Ammon's horn (tissue), 1 donor: ENCODE measurements around the gene PLCG2.
"Not testable (repeated sequence)": the region's sequence is repeated elsewhere in the genome, so short reads cannot be mapped to it uniquely, and the experiment has no call there.

Experiments
- DNase-seq: peaks from one replicate; pipeline ENCODE4 v3.0.0-alpha.2; 2016; ENCODE audit warnings: low spot score

Gene PLCG2

GRCh38 chr16:81778861-81779535 is at the start of gene PLCG2:
PLCG2 (plus strand) TSS chr16:81779291; CDS start chr16:81785990, 6,699 bp downstream.
- DNase-seq, result peak; percentile 55

- DNase-seq, result no peak
Observed at GRCh38 chr16:81729451-81729850, 49.6 kb upstream of the PLCG2 start.

GRCh38 chr16:81730090-81731051 is 48.7 kb upstream of the PLCG2 start:
- DNase-seq, result peak; percentile 87

- DNase-seq, result no peak
Observed at GRCh38 chr16:81731649-81732048, 47.4 kb upstream of the PLCG2 start.

GRCh38 chr16:81732699-81733098 is 46.4 kb upstream of the PLCG2 start:
- DNase-seq, result no peak

- DNase-seq, result no peak
Observed at GRCh38 chr16:81733295-81733694, 45.8 kb upstream of the PLCG2 start.

GRCh38 chr16:81734632-81735434 is 44.3 kb upstream of the PLCG2 start:
- no peak for DNase-seq

GRCh38 chr16:81737885-81738536 is 41.1 kb upstream of the PLCG2 start:
- DNase-seq, result peak; percentile 89

GRCh38 chr16:81738783-81739496 is 40.2 kb upstream of the PLCG2 start:
- peak; percentile 78 for DNase-seq

GRCh38 chr16:81739503-81739902 is 39.6 kb upstream of the PLCG2 start:
- no peak for DNase-seq

- DNase-seq, result no peak
Observed at GRCh38 chr16:81740169-81740568, 38.9 kb upstream of the PLCG2 start.

GRCh38 chr16:81741430-81741770 is 37.7 kb upstream of the PLCG2 start:
- not testable (repeated sequence) for DNase-seq

- DNase-seq, result no peak
Observed at GRCh38 chr16:81744385-81744784, 34.7 kb upstream of the PLCG2 start.

GRCh38 chr16:81744911-81745310 is 34.2 kb upstream of the PLCG2 start:
- no peak for DNase-seq

- peak; percentile 75 for DNase-seq
Observed at GRCh38 chr16:81745704-81746558, 33.2 kb upstream of the PLCG2 start.

- no peak for DNase-seq
Observed at GRCh38 chr16:81746566-81746965, 32.5 kb upstream of the PLCG2 start.

- no peak for DNase-seq
Observed at GRCh38 chr16:81748476-81749198, 30.5 kb upstream of the PLCG2 start.

- peak; percentile 75 for DNase-seq
Observed at GRCh38 chr16:81752225-81752875, 26.7 kb upstream of the PLCG2 start.

- no peak for DNase-seq
Observed at GRCh38 chr16:81752876-81753227, 26.2 kb upstream of the PLCG2 start.
